Measurements from ENCODE around the gene POU6F2. TPM values are rescaled to one million over a fixed set of nuclear protein-coding genes. Genes with fewer than 3 reads are reported as not detected.
A peak's percentile ranks its signal among the peaks of the same experiment; 100 is the strongest.
"Not testable (repeated sequence)": the region's sequence is repeated elsewhere in the genome, so short reads cannot be mapped to it uniquely, and the experiment has no call there.

Gene POU6F2
- total RNA-seq, 1 experiment from 2014 or later, result not detected

DNA sequence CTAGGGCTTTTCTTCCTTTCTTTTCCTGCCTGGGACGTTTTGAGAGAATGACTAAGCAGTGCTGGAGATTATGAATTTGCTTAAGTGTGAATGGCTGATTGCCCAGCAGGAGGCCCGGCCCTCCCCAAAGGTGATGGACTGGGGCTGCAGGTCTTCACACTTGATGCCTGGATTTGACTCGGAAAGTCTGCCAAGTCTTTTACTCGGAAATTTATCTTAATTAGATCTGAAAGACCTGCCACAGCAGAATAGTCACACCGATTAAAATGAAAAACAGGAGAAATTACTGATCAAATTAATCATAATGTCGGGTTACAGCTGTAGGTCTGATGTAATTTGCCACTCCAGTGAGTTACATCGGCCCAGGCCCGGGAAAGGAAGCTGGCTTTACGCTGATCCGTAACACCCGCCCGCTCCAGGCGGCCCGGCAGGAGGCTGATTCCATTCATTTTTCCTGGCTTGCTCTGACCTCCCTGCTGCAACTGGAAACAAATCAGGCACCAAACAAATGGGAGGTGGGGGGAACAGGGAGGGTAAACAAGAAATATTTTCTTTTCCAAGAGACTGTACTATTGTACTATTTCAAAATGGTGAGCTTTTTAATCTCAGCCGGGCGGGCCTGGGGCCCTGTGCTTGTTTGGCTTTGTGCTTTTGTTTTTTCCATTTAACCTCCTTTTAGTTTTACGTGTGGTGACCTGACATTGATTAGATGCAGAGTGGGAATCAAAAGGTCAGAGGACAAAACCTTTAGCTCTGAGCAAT, 376.1 kb downstream of the POU6F2 start:
- DNase-seq (ENCODE audit: low spot score), result peak; percentile 96

DNA sequence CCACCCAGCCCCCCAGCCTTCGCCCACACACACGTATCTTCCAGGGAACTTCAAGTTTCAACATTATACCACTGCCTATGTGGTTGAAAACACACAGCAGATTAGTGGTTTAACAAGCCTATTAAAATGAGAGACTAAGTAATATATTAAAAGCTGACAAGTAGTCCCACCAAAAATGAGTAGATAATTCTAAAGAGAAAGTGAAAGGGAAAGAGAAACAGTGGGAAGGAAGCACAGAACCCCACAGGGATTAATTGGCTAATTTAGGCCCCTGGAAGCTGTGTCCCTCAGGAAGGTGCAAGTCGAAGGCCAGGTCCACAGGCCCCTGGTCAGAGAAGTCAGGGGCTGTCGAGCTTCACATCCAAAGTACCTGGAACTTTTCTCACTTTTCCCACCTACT, 378.0 kb downstream of the POU6F2 start:
- DNase-seq (ENCODE audit: low spot score), result no peak

DNA sequence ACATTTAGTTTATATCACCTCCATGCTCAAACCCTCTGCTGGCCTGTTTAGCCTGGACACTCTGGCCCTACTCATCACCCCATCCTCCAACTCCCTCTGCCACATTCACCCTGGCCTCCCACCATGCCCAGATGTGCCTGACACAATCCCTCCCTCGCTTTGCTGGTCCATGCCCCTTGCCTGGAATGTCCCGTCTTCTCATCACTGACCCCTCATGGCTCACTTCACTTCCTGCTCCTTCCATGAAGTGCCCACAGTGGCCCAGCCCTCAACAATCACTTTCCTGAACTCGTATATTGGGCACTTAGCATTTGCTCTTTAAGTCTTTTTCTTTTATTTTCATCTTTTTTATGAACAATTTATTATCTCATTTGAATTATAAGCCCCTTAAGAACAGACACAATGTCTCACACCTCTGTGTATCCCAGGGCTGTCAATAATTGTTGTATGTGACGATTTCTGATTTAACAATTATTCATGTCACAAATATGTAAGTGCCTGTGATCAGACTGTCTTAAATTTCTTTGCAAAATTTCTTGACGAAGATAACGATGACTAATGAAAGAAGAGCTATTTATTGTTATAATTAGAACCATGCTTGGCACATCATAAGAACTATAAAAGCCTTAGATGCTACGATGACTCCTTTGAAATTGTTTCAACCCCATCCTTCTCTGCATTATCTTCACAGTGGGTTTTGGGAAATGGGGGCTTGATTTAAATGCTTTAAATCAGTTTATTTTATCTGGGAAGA, 378.6 kb downstream of the POU6F2 start:
- no peak for DNase-seq (ENCODE audit: low spot score)

DNA sequence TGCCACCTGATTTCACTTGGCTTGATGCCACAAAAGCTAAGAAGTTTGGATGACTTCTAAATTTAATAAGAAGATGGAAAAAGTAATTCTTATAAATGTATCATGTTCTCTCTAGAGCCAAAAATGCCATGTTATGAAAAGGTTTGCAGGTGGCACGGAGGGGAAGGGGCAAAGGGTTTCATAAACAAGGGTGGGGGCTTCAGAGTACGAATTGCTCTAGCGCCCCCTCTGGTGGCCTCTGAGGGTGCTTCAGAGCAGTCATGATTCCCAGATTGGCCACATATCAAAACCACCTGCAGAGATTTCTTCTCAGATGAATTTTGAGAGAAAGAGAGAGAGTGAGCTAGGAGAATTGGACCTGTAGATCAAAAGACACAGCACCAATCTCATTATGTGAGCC, 379.9 kb downstream of the POU6F2 start:
- no peak for DNase-seq (ENCODE audit: low spot score)

DNA sequence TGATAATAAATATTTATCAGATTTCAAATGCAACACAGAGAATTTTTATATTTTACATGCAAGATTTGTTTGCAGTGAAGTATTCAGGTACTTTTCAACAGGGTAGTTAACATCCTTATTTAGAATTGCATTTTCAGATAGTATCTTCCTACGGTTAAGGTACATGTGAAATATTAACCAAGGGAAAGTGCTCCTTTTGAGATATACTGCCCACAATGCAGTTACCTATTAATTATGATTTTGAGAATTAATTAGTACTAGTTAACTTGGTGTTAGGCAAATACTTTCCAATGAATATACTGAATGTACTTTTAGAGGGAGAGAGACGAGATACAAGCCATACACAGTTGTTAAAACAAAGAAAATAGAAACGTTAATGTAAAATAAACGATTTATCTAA, 382.3 kb downstream of the POU6F2 start:
- no peak for DNase-seq (ENCODE audit: low spot score)

DNA sequence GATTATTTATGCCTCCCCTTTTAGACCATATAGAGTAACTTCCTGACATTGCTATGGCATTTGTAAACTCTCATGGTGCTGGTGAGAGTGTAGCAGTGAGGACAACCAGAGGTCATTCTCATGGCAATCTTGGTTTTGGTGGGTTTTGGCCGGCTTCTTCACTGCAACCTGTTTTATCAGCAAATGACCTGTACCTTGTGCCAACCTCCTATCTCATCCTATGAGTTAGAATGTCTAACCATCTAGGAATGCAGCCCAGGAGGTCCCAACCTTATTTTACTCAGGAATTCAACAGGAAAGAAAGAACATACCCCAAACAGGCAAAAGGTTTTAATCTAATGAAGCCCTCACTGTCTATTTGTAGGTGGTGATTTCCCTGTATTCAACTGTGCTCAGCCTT, 383.1 kb downstream of the POU6F2 start:
- DNase-seq (ENCODE audit: low spot score), result peak; percentile 89

DNA sequence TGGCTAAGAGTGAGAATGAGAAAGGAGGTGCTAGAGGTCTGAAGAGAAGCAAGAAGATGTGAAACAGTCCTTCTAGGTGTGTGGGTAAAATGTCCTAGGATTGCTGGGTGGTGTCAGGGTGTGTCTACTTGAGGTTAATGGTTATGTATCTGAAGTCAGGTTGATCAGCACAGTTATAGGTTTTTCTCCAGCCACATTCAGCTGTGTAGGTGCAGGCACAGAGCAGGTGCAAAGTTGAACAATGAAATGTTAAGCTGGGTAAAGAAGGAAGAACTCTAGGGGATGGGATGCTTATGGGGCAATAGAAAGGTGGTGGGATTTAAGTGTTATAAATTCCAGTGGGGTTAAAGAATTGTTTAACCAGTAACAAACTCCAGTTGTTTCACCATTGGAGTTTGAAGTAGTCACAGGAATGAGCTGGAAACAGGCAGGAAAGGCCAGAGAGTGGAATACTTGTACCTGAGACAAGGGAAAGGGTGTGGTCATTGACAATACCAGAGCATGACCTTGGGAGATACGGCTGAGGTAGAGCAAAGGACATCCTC, 388.1 kb downstream of the POU6F2 start:
- no peak for DNase-seq (ENCODE audit: low spot score)

DNA sequence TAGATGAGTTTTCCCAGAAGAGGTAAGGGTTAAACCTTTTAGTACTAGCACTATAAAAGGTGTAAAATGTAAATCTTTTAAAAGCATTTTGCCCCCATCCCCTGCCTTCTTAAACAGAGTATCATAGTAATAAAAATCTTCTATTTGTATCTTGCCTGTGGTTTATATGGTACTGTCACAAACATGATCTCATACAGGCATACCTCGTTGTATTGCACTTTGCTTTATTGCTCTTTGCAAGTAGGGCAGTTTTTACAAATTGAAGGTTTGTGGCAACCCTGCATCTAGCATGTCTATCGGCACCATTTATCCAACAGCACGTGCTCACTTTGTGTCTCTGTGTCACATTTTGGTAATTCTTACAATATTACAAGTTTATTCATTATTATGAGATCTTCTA, 389.7 kb downstream of the POU6F2 start:
- no peak for DNase-seq (ENCODE audit: low spot score)

DNA sequence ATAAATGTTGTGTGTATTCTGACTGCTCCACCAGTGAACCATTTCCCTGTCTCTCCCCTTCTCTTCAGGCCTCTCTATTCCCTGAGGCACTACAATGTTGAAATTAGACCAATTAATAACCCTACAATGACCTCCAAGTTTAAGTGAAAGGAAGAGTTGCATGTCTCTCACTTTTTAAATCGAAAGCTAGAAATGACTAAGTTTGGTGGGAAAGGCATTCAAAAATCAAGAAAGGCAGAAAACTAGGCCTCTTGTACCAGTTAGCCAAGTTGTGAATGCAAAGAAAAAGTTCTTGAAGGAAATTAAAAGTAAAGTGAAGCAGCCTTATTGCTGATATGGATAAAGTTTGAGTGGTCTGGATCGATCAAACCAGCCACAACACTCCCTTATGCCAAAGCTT, 390.2 kb downstream of the POU6F2 start:
- no peak for DNase-seq (ENCODE audit: low spot score)

DNA sequence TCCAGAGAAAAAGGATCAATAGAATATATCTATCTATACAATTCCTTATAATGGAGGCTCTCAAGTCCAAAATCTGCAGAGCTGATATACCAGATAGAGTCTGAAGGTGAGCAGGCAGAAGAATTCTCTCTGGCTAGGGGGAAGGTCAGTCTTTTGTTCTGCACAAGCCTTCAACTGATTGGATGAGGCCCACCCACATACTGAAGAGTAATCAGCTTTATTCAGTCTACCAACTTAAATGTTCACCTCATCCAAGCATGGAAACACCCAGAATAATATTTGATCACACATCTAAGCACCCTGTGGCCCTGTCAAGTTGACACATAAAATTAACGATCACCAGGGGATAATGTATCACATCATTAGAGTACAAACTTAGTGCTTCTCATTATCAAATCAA, 394.7 kb downstream of the POU6F2 start:
- no peak for DNase-seq (ENCODE audit: low spot score)

DNA sequence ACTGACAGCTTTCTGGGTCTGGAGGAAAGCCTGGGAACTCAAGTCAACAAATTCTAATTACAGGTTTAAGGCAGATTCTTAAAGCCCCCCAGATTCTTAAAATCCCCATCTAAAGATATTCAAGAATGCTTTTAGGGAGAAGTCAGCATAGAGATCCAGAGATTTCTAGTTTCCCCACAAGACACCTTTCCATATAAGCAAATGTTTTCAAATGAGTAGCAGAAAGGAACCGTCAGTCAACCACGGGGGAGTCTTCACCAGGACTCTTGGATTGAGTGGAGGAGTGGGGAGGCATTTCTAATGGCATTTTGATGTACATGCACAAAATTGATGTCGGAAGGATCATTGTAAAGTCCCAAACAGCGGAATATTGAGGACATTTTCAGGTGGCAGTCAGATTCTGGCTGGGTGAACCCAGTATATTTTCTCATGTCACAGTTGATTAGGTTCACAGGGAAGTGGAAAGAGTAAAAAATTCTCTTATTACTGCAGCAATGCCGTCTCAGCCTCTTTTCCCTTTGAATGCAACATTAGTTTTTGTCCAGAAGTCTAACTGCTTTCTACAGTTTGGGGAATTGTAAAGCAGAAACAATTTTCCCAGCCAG, 396.8 kb downstream of the POU6F2 start:
- no peak for DNase-seq (ENCODE audit: low spot score)

DNA sequence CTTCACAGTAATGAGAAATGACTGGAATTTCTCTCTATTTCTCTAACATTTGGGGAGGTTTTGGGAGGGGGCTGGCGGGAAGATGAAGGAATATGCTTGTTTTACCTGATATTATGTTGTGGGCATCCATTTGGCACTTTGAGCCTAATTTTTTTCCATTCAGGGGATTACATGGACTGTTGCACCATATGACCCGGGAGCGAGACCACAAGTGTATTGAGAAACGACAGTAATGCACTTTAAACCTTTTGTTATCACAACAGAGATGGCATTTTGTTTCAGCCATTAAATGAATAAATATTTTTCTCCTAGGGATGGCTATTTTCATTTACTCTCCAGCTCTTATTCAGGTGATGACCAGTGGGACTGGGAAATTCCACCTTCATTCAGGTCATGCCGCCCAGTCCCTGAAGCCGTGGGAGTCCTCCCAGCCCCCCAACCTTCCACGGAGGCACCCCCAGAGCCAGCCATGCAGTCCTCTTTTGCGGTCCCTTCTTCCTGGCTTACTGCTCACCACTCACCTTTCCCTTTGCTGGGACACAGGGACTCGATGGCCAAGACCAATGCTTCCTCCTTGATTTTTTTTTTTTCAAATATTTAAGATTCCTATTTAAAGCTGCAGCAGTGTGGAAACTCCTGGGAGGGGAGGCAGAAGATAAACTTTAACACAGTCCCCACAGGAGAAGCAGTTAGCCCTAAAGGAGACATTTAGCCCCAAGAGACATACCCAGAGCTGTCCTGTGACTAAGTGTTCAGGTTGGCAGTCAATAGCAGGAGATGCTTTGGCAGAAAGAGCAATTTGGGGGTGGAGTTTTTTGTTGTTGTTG, 397.6 kb downstream of the POU6F2 start:
- DNase-seq (ENCODE audit: low spot score), result no peak

DNA sequence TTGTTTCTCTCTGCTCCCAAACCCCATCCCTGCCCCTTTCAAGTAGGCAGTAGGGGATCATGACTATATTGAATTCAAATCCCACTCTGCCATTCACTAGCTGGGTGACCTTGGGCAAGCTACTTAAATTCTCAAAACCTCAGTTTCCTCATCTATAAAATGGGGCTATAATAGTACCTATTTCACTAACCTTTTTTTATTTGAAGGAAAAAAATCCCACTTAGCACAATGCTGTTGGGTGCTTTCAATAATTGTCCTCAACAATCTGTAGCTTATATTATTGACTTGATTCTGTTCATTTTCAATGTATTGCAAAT, 398.1 kb downstream of the POU6F2 start:
- DNase-seq (ENCODE audit: low spot score), result no peak

DNA sequence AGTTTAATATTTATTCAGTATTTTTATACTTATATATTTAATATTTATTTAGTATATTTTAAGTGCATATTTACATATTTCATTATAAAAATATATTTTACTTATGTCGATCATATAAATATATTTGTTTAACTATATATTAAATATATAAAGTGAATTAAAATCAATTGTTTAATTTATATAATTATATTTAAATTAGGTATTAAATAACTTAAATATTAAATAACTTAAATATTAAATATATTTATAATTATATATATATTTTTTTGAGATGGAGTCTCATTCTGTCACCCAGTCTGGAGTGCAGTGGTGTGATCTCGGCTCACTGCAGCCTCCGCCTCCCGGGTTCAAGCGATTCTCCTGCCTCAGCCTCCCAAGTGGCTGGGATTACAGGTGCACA, 399.2 kb downstream of the POU6F2 start:
- DNase-seq (ENCODE audit: low spot score), result not testable (repeated sequence)

DNA sequence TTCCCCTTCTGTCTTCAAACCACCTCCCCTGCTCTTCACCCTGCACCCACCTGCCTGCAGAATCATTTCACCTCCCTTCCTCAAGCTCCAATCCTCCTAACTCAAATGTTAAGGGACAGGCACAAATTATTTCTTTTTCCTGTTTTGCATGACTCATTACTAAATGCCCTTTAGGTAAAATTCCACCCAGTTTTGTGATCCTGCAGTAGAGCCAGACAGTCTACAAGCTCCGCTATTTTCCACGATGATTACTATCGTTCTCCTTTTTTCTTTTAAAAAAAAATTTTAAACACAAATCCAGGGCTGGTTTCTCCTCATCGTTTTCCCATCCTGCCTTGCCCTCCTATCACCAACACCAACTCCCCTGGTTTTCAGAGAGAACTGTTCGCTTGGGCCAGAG, 401.7 kb downstream of the POU6F2 start:
- peak; percentile 50 for DNase-seq (ENCODE audit: low spot score)

DNA sequence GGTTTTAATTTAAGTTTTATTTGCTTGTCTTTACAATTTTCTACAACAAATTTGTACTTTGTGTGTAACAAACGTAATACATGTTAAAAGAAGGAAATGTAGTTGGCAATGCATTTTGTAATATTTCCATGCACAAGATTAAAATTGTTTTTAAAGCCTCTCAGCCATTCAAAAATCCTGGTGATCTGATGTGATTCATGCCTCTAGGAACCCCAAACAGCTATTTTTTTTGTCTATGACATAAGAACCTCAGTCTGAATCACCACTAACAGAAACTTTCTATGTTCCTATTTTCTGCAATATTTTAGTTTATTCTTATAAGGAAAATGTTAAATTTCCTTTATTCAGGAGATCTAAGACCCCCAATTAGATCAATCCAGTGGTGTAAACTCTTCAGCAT, 405.4 kb downstream of the POU6F2 start:
- DNase-seq (ENCODE audit: low spot score), result peak; percentile 19

DNA sequence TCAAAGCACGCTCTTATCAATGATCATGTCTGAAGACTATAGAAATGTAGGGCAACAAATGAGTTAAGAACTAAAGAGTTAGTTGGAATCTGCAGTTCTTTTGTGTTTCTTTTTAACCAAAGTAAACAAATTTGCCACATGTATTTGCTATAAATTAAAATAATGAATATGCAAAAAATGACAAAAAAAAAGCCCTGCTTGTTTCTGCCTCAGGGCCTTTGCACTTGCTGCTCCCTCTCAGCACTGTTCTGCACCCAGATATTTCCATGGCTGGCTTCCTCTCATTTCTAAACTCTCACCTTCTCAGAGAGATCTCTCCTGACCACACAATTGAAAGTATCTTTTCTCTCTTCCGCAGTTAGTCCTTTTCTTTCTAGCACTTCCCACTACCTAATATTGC, 406.7 kb downstream of the POU6F2 start:
- DNase-seq (ENCODE audit: low spot score), result no peak

DNA sequence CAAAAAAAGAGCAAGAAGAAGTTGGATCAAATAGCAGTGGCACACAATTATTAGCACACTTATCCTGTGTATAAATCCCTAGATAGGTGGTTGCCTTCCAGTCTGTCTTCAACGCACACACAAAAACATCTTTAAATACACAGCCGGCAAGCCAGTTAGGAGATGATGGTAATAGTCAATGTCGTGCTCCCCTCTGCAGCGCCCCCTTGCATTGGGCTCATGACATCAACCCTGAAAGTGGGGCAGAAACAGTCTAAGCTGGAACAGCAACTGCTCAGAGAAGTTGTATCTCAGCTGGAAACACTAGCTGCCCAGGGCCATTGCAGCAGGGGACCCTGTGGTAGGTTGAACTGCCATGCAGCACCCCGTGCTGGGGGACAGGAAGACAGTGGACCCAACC, 409.0 kb downstream of the POU6F2 start:
- no peak for DNase-seq (ENCODE audit: low spot score)

DNA sequence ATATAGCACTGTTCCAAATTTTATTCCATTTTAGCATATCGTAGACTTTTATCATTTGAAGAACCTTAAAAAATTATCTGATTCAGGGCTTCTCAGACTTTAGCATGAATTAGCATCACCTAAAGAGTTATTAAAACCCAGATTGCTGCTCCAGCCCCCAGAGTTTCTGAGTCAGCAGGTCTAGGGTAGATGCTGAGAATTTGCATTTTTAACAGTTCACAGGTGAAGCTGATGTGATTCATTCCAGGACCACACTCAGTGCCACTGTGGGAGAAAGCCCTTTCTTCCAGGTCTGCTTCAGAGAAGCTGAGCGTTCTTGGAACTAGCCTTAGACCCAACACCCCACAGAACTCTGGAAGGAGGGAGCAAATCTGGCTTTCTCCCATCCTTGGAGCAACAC, 414.4 kb downstream of the POU6F2 start:
- DNase-seq (ENCODE audit: low spot score), result no peak

DNA sequence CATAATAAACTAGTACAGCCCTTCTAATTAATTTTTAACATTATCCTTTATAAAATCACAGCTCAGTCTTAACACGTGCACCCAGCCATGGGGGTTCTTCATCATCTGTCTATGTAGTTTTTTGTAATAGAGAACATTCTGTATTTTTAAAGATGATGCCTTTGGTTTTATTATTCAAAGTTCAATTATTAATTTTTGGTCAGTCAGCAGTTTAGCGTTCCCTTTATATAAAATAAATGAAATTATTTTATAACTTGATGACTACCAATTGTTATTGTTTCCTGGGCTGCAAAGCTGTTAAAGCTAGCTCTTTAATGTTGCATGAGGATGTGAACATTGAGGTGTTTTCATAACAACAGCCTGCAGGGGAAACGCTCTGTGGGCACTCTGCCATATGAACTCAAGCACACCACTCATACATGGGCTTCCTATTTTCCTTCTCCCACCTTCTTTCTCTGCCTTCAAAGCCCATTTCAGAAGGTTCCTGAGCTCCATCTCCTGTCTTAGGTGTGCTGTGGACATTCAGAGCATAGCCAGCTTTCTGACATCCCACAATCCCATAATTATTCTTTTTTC, 416.5 kb downstream of the POU6F2 start:
- no peak for DNase-seq (ENCODE audit: low spot score)

DNA sequence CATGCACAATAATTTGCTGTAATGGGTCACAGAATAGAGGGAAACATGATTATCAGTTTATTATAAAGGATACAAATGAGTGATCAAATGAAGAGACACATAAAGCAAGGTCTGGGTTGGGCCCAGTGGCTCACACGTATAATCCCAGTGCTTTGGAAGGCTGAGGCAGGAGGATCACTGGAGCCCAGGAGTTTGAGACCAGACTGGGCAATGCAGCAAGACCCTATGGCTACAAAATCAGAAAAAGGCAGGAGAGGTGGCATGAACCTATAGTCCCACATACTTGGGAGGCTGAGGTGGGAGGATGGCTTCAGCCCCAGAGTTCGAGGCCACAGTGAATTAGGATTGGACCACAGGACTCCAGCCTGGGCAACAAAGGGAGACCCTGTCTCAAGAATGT, 421.7 kb downstream of the POU6F2 start:
- no peak for DNase-seq (ENCODE audit: low spot score)

DNA sequence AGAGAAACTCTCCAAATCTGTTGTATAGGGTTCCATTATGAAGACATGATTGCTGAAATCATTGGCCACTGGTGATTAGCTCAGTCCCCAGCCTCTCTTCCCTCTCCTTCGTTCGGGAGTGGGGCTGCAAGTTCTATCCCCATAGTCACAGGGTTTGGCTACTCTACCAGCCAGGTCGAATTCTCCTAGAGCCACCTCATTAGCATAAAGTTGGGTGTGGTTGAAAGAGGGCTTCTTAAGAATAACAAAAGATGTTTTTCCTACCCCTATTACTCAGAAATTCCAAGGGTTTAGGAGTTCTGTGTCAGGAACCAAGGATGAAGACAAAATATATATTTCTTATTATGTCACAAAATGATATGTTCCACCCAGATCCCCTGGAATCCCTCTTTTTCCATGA, 422.3 kb downstream of the POU6F2 start:
- DNase-seq (ENCODE audit: low spot score), result no peak

Measured in A172 (cell line).